Keratinocyte (primary cell): ENCODE data around the gene SYDE2. TPM values are rescaled to one million over a fixed set of nuclear protein-coding genes. Genes with fewer than 3 reads are reported as not detected.
"Not testable (repeated sequence)": the region's sequence is repeated elsewhere in the genome, so short reads cannot be mapped to it uniquely, and the experiment has no call there.

Source experiments
- DNase-seq: peaks from one replicate; pipeline ENCODE4 v3.0.0-alpha.2; 2011; ENCODE audit warnings: low read depth, missing footprints, low spot score
- FAIRE-seq: peaks from 2 replicates; lab custom pipeline; 2011; peaks lifted over from hg19 to GRCh38; lab: Jason Lieb, UNC
- H2AFZ ChIP-seq: 2 replicates; pipeline ENCODE4 v1.6.0; 2012; ENCODE audit warnings: low read length, control low read depth, inconsistent platforms; ENCODE audit not compliant: control insufficient read depth
- H3K27ac ChIP-seq: 2 replicates; pipeline ENCODE4 v1.5.1; 2011; ENCODE audit warnings: low read length; ENCODE audit not compliant: control insufficient read depth, insufficient read depth
- H3K27me3 ChIP-seq: 3 replicates; pipeline ENCODE4 v1.6.0; 2011; ENCODE audit warnings: low read length; ENCODE audit not compliant: control insufficient read depth, insufficient read depth; ENCODE audit errors: extremely low read depth
- H3K36me3 ChIP-seq, 2 experiments: 2 replicates in 1 of 2; 3 replicates in 1 of 2; pipeline ENCODE4 v1.5.1; 2011; ENCODE audit warnings: low read length in 2 of 2, mild to moderate bottlenecking in 1 of 2; ENCODE audit not compliant: control insufficient read depth in 2 of 2, insufficient read depth in 2 of 2; ENCODE audit errors: extremely low read depth in 1 of 2
- H3K4me1 ChIP-seq: 3 replicates; pipeline ENCODE4 v1.5.1; 2011; ENCODE audit warnings: low read length; ENCODE audit not compliant: control insufficient read depth, insufficient read depth; ENCODE audit errors: extremely low read depth
- H3K4me2 ChIP-seq: 3 replicates; pipeline ENCODE4 v1.6.0; 2011; ENCODE audit warnings: low read depth, low read length; ENCODE audit not compliant: control insufficient read depth, insufficient read depth; ENCODE audit errors: extremely low read depth
- H3K4me3 ChIP-seq, 3 experiments: fragments of 200-600 bp in 1 of 3; sonication (generic) in 1 of 3; 2 replicates in 2 of 3; 3 replicates in 1 of 3; pipeline ENCODE4 v1.5.1; 2011 to 2016; ENCODE audit warnings: low read length in 3 of 3, mild to moderate bottlenecking in 3 of 3, control low read depth in 2 of 3, inconsistent platforms in 1 of 3, low read depth in 1 of 3, mixed read lengths in 1 of 3, mixed run types in 1 of 3, moderate library complexity in 1 of 3; ENCODE audit not compliant: control insufficient read depth in 2 of 3, insufficient read depth in 2 of 3; ENCODE audit errors: extremely low read depth in 1 of 3
- H3K79me2 ChIP-seq: 2 replicates; pipeline ENCODE4 v1.6.0; 2012; ENCODE audit warnings: low read length; ENCODE audit not compliant: control insufficient read depth, insufficient read depth
- H3K9ac ChIP-seq: 3 replicates; pipeline ENCODE4 v1.6.0; 2011; ENCODE audit warnings: low read length; ENCODE audit not compliant: control insufficient read depth, insufficient read depth; ENCODE audit errors: extremely low read depth
- H3K9me1 ChIP-seq: 3 replicates; pipeline ENCODE4 v1.6.0; 2011; ENCODE audit warnings: low read length; ENCODE audit not compliant: control insufficient read depth, insufficient read depth; ENCODE audit errors: extremely low read depth
- H3K9me3 ChIP-seq: 2 replicates; pipeline ENCODE4 v1.5.1; 2012; ENCODE audit warnings: low read depth, low read length; ENCODE audit not compliant: control insufficient read depth
- H4K20me1 ChIP-seq: 3 replicates; pipeline ENCODE4 v1.6.0; 2011; ENCODE audit warnings: low read length; ENCODE audit not compliant: control insufficient read depth, insufficient read depth; ENCODE audit errors: extremely low read depth
- CTCF ChIP-seq, 3 experiments: IDR thresholded peaks in 1 of 3; conservative IDR thresholded peaks in 1 of 3; optimal IDR thresholded peaks in 1 of 3; 2 replicates in 2 of 3; 3 replicates in 1 of 3; pipeline versions ENCODE3 to v1.5.1; 2011; ENCODE audit warnings: low read length in 3 of 3, mild to moderate bottlenecking in 3 of 3, moderate library complexity in 2 of 3, control low read depth in 1 of 3, inconsistent platforms in 1 of 3; ENCODE audit not compliant: insufficient read depth in 2 of 3; ENCODE audit errors: extremely low read depth in 1 of 3
- EZH2 ChIP-seq: IDR thresholded peaks from one replicate; pipeline ENCODE4 v1.6.1; 2012; ENCODE audit warnings: inconsistent platforms, mild to moderate bottlenecking, low read length, moderate library complexity
- dilution Hi-C: fragments of 300-500 bp; cut with MboI; formaldehyde crosslinking; loops from one replicate; pipeline ENCODE4 v1.7.0; 2020; ENCODE audit warnings: low sequenced_read_pairs; ENCODE audit not compliant: extremely low pct_ligation_motif_present
- polyA plus RNA-seq, 5 experiments: library from polyadenylated mRNA; depleted of rRNA in 3 of 5; stranded (reverse) in 3 of 5; stranded (forward) in 1 of 5; unstranded in 1 of 5; fragments of >200 nt; gene quantifications; 1 replicate in 1 of 5; 2 replicates in 3 of 5; 3 replicates in 1 of 5; pipeline versions ENCODE4 v1.2.1 to v1.2.3, GENCODE V29; 2011 to 2012; ENCODE audit warnings: missing spikeins in 2 of 5, low read depth in 1 of 5, low replicate concordance in 1 of 5

The SYDE2 gene
- polyA plus RNA-seq, 1 donor (not counting 4 experiments of a cell fraction or from before 2014, with no cell fraction given) = 1.7 TPM

- FAIRE-seq (peak; percentile 5), DNase-seq (no peak)
- Histone ChIP-seq H3K79me2 (no peaks in the 10 kb centered on the region), H2AFZ (no peak overlapping the region), H4K20me1 (no peaks in the 10 kb centered on the region), H3K4me2 (no peak overlapping the region), H3K36me3 (no peaks in the 10 kb centered on the region), H3K9ac (no peak overlapping the region), H3K27ac (no peak overlapping the region), H3K27me3 (no peaks in the 10 kb centered on the region), H3K4me3 (no peak overlapping the region), H3K9me3 (no peaks in the 10 kb centered on the region), H3K9me1 (no peaks in the 10 kb centered on the region), H3K4me1 (no peaks in the 10 kb centered on the region)
- dilution Hi-C loops = no loop called here
- no peak for TF ChIP-seq EZH2
- no peak for TF ChIP-seq CTCF (optimal IDR thresholded peaks at IDR 0.05 in 1 of 3, IDR thresholded peaks at IDR 0.05 in 1 of 3, conservative IDR thresholded peaks at IDR 0.05 in 1 of 3; ENCODE audit: extremely low read depth in 1 of 3, insufficient read depth in 2 of 3, low read length in 3 of 3)
Observed at GRCh38 chr1:85144351-85144750, 56.5 kb downstream of the SYDE2 start.

GRCh38 chr1:85142753-85143152 is 58.1 kb downstream of the SYDE2 start:
- Histone ChIP-seq H3K9me1 (no peaks in the 10 kb centered on the region), H3K36me3 (no peaks in the 10 kb centered on the region), H3K79me2 (no peaks in the 10 kb centered on the region), H3K9me3 (no peaks in the 10 kb centered on the region), H2AFZ (no peak overlapping the region), H3K27ac (no peak overlapping the region), H3K4me1 (no peaks in the 10 kb centered on the region), H3K4me2 (no peak overlapping the region), H3K27me3 (no peaks in the 10 kb centered on the region), H3K9ac (no peak overlapping the region), H3K4me3 (no peak overlapping the region), H4K20me1 (no peaks in the 10 kb centered on the region)
- TF ChIP-seq CTCF (optimal IDR thresholded peaks at IDR 0.05 in 1 of 3, IDR thresholded peaks at IDR 0.05 in 1 of 3, conservative IDR thresholded peaks at IDR 0.05 in 1 of 3; ENCODE audit: extremely low read depth in 1 of 3, insufficient read depth in 2 of 3, low read length in 3 of 3) (no peak), EZH2 (no peak)
- dilution Hi-C loops = no loop called here
- FAIRE-seq (no peak), DNase-seq (no peak)

- H2AFZ ChIP-seq, H4K20me1 ChIP-seq, FAIRE-seq, H3K36me3 ChIP-seq, DNase-seq, H3K4me2 ChIP-seq, H3K9me1 ChIP-seq, H3K4me1 ChIP-seq, H3K9ac ChIP-seq, H3K9me3 ChIP-seq, H3K4me3 ChIP-seq, H3K27me3 ChIP-seq, H3K79me2 ChIP-seq, H3K27ac ChIP-seq, dilution Hi-C loops: not testable (repeated sequence)
Observed at GRCh38 chr1:85138439-85138838, 62.4 kb downstream of the SYDE2 start.
